ENCODE data around the gene PIH1D2. TPM values are rescaled to one million over a fixed set of nuclear protein-coding genes. Genes with fewer than 3 reads are reported as not detected.

The PIH1D2 gene
- total RNA-seq, 1 donor: 5.1 TPM

- H3K4me3 ChIP-seq (ENCODE audit: low read depth, low read length): peak overlapping the region; percentile 100
- no peak for DNase-seq (ENCODE audit: low read depth)
- TF ChIP-seq, protein P1, sequence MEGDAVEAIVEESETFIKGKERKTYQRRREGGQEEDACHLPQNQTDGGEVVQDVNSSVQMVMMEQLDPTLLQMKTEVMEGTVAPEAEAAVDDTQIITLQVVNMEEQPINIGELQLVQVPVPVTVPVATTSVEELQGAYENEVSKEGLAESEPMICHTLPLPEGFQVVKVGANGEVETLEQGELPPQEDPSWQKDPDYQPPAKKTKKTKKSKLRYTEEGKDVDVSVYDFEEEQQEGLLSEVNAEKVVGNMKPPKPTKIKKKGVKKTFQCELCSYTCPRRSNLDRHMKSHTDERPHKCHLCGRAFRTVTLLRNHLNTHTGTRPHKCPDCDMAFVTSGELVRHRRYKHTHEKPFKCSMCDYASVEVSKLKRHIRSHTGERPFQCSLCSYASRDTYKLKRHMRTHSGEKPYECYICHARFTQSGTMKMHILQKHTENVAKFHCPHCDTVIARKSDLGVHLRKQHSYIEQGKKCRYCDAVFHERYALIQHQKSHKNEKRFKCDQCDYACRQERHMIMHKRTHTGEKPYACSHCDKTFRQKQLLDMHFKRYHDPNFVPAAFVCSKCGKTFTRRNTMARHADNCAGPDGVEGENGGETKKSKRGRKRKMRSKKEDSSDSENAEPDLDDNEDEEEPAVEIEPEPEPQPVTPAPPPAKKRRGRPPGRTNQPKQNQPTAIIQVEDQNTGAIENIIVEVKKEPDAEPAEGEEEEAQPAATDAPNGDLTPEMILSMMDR (IDR thresholded peaks at IDR 0.05; ENCODE audit: insufficient read depth, low read length): no peak
These were observed 13.4 kb upstream of the PIH1D2 start for GRCh38 chr11:112087212-112087611.

DNA sequence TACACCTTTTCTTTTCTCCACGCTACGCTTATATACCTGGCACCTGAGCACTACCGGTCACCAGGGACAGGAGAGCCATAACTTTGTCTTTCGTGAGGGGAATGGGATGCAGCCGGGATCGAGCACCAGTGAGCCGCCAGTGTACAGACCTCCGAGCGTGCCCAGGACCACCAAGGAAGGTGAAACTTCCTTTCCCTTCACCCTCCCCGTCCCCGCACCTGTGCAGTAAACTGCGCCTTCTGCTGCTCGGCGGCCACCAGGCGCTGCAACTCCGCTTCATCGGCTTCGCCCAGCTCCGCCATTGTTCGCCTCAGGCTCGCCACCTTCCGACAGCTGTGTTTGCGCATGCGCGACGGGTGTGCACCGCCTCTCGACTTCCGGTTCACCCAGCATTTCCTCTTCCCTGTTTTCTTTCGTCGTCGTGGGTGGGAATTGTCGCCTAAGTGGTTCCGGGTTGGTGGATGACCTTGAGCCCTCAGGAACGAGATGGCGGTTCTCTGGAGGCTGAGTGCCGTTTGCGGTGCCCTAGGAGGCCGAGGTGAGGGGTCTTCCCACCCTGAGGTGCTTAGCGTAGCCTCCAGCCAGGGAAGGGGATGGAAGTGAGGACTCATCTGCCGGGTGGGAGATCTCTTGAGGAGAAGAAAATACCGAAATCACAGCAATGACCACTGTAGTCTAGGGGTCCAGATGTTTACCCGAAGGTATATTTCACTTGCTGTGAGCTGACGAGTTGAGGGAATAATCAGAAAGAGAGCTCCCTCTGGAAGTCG, 12.8 kb upstream of the PIH1D2 start, which contains the start of the genes SDHD and TIMM8B:
Gene SDHD (plus strand): TSS at position 452 of the 770 bp plus-strand sequence. CDS start 35 bp downstream, at position 487.
Gene TIMM8B (minus strand): TSS at position 335 of the 770 bp plus-strand sequence. CDS start 33 bp downstream, at position 302.
- peak within 1 kb of the TSS; percentile 100 for H3K4me3 ChIP-seq (ENCODE audit: low read depth, low read length)
- DNase-seq (ENCODE audit: low read depth): peak; percentile 97
- TF ChIP-seq, protein P1 (IDR thresholded peaks at IDR 0.05; ENCODE audit: insufficient read depth, low read length): peak; percentile 43

- DNase-seq (ENCODE audit: low read depth): no peak
These were observed 12.1 kb upstream of the PIH1D2 start for GRCh38 chr11:112085822-112086421.

DNA sequence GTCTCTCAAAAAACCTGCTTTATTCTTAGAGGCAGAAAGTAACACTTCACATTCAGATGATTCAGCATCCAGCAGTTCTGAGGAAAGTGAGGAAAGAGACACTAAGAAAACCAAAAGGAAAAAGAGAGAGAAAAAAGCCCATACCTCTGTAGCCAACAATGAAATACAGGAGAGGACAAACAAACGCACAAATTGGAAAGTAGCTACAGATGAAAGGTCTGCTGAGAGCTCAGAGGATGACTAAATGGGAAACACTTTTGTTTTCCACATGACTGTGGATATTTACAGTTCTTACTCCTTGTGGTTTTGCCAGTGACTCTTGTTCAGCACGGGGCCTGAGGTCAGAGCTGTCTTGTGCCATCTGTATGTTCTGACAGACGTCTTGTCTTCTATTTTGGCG, 8.9 kb upstream of the PIH1D2 start:
- TF ChIP-seq, protein P1 (IDR thresholded peaks at IDR 0.05; ENCODE audit: insufficient read depth, low read length): no peak
- no peak for DNase-seq (ENCODE audit: low read depth)
- H3K4me3 ChIP-seq (ENCODE audit: low read depth, low read length): no peak overlapping the region

More at GRCh38 chr11:112085822-112086421, 12.1 kb upstream of the PIH1D2 start:
- peak overlapping the region; percentile 100 for H3K4me3 ChIP-seq (ENCODE audit: low read depth, low read length)
- TF ChIP-seq, protein P1 (IDR thresholded peaks at IDR 0.05; ENCODE audit: insufficient read depth, low read length): no peak

- TF ChIP-seq, protein P1 (IDR thresholded peaks at IDR 0.05; ENCODE audit: insufficient read depth, low read length): no peak
- no peak overlapping the region for H3K4me3 ChIP-seq (ENCODE audit: low read depth, low read length)
- DNase-seq (ENCODE audit: low read depth): no peak
These were observed 10.9 kb downstream of the PIH1D2 start for GRCh38 chr11:112062923-112063322.

DNA sequence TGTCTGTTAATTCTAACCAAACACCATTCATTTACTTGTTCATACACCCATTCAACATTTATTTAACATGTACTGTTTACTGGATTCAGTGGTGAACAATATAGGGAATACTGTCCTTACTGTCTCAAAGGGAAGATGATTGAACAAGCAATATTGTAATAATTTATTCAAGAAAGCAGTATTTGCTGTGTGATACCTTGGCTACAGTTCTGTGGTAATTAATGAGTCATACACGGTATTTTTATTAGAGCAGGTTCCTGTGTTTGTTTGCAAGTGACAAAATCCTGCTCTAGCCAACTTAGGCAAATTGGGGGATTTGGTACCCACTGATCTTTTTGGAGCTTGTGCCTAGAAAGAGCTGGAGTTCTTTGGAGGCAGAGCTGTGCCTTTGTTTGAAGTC, 15.7 kb downstream of the PIH1D2 start:
- no peak for DNase-seq (ENCODE audit: low read depth)
- H3K4me3 ChIP-seq (ENCODE audit: low read depth, low read length): no peak overlapping the region
- TF ChIP-seq, protein P1 (IDR thresholded peaks at IDR 0.05; ENCODE audit: insufficient read depth, low read length): no peak
